Astrocyte (in vitro differentiated cells and primary cell): Measurements from ENCODE around the gene CCDC57.

Experiments
- EZH2 ChIP-seq: IDR thresholded peaks from 2 replicates; pipeline ENCODE4 v1.6.1; 2012; ENCODE audit warnings: mild to moderate bottlenecking, low read length, inconsistent platforms; ENCODE audit not compliant: insufficient read depth
- TF ChIP-seq, protein P1 (sequence below): IDR thresholded peaks from 2 replicates; pipeline ENCODE4 v1.5.1; 2011; ENCODE audit warnings: low read depth, mild to moderate bottlenecking, inconsistent platforms, low read length, moderate library complexity; ENCODE audit not compliant: insufficient read depth

DNA sequence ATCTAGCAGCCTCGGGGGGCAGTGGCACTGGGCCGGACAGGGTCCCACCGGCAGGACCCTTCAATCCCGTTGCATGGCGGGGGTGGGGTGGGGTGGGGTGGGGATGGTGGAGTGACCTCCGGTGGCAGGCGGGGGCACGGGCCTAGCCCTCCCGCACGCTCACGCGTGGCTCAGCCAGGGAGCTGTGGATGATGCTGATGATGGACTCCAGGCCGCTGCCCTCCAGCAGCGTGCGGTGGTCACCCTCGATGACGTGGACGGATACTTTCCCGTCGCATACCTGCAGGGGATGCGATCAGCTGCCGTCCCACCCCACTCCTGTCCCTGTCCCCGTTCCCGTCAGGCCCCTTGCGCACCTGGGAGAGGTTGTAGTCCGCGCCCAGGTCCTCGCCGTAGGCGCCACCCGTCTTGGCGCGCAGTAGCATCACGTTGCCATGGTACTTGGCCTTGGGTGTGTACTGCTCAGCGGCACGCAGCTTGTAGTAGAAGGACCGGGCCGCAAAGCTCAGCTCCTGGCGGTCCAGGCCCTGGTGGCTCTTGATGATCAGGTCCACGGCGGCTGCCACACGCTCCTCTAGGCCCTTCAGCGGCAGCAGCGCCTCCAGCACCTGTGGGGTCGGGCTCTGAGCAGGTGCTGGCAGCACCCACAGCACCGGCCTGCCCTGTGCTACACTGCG is 133.5 kb downstream of the CCDC57 start:
- TF ChIP-seq, protein P1, sequence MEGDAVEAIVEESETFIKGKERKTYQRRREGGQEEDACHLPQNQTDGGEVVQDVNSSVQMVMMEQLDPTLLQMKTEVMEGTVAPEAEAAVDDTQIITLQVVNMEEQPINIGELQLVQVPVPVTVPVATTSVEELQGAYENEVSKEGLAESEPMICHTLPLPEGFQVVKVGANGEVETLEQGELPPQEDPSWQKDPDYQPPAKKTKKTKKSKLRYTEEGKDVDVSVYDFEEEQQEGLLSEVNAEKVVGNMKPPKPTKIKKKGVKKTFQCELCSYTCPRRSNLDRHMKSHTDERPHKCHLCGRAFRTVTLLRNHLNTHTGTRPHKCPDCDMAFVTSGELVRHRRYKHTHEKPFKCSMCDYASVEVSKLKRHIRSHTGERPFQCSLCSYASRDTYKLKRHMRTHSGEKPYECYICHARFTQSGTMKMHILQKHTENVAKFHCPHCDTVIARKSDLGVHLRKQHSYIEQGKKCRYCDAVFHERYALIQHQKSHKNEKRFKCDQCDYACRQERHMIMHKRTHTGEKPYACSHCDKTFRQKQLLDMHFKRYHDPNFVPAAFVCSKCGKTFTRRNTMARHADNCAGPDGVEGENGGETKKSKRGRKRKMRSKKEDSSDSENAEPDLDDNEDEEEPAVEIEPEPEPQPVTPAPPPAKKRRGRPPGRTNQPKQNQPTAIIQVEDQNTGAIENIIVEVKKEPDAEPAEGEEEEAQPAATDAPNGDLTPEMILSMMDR: no peak
- TF ChIP-seq EZH2: no peak
